Testis (tissue), 3 donors: ENCODE results near the gene STOML3. TPM values are rescaled to one million over a fixed set of nuclear protein-coding genes. Genes with fewer than 3 reads are reported as not detected.
A peak's percentile ranks its signal among the peaks of the same experiment; 100 is the strongest.

ENCODE experiments used
- DNase-seq: peaks from one replicate; pipeline ENCODE4 v3.0.0-alpha.2; 2019
- H3K27ac ChIP-seq, 2 donors: fragments of 200-600 bp; sonication (generic); one replicate each; pipeline ENCODE4 v1.5.1; 2019
- H3K27me3 ChIP-seq: fragments of 200-600 bp; sonication (generic); one replicate; pipeline ENCODE4 v1.5.1; 2019
- H3K36me3 ChIP-seq: fragments of 200-600 bp; sonication (generic); one replicate; pipeline ENCODE4 v1.5.1; 2017; ENCODE audit warnings: low read depth; ENCODE audit errors: missing control alignments
- H3K4me1 ChIP-seq: fragments of 200-600 bp; sonication (generic); one replicate; pipeline ENCODE4 v1.5.1; 2019
- H3K4me3 ChIP-seq, 2 donors: fragments of 200-600 bp; sonication (generic); one replicate each; pipeline ENCODE4 v1.5.1; 2017 to 2019
- H3K9me3 ChIP-seq: fragments of 200-600 bp; sonication (generic); one replicate; pipeline ENCODE4 v1.5.1; 2017
- POLR2A ChIP-seq: fragments of 450-650 bp; IDR thresholded peaks from one replicate; pipeline ENCODE4 v1.6.1; 2017; ENCODE audit warnings: antibody characterized with exemption, mild to moderate bottlenecking, moderate library complexity
- WGBS, 2 donors: methylation state at CpG; one replicate each; pipeline ENCODE4 v1.1.5; 2018; 5-methylcytosine and 5-hydroxymethylcytosine counted together
- intact Hi-C: fragments of 100-400 bp; cut with DNase I; formaldehyde crosslinking; loops from one replicate; pipeline ENCODE4 v1.15.1; 2023; ENCODE audit warnings: low total_unique reads
- polyA plus RNA-seq: library from polyadenylated mRNA; stranded (reverse); fragments of 350-450 nt; fragmentation: Illumina TruSeq; extraction: RNeasy Lipid Tissue Mini Kit (QIAGEN cat#74804); gene quantifications from one replicate; pipeline ENCODE4 v1.2.3, GENCODE V29; 2014; ENCODE audit warnings: low read depth, low replicate concordance; ENCODE audit not compliant: insufficient read depth
- total RNA-seq, 2 donors: library from RNA; depleted of rRNA; stranded (reverse); fragments of >200 nt; gene quantifications; one replicate each; pipeline ENCODE4 v1.2.3, GENCODE V29; 2016
- TF ChIP-seq, protein P1 (sequence below), 3 experiments: fragments of 450-650 bp in 2 of 3; fragments of 200-600 bp in 1 of 3; sonication (generic) in 1 of 3; IDR thresholded peaks; one replicate each; pipeline ENCODE4 v1.5.1; 2016 to 2019; ENCODE audit warnings: antibody characterized with exemption in 3 of 3, mild to moderate bottlenecking in 2 of 3, moderate library complexity in 1 of 3

The STOML3 gene
- total and polyA plus RNA-seq, 3 donors from 2014 or later = 0.12 to 0.91 TPM; not detected in 1

- Histone ChIP-seq H3K36me3 (no peaks in the 10 kb centered on the region), H3K27ac (peak within 1 kb of the TSS; percentile 57 to 87), H3K4me1 (peaks cover 22% of the 10 kb centered on the region), H3K4me3 (peak within 1 kb of the TSS; percentile 68 to 79), H3K27me3 (no peaks in the 10 kb centered on the region), H3K9me3 (no peaks in the 10 kb centered on the region)
- DNase-seq = peak; percentile 98
- no peak for TF ChIP-seq POLR2A
- TF ChIP-seq, protein P1, sequence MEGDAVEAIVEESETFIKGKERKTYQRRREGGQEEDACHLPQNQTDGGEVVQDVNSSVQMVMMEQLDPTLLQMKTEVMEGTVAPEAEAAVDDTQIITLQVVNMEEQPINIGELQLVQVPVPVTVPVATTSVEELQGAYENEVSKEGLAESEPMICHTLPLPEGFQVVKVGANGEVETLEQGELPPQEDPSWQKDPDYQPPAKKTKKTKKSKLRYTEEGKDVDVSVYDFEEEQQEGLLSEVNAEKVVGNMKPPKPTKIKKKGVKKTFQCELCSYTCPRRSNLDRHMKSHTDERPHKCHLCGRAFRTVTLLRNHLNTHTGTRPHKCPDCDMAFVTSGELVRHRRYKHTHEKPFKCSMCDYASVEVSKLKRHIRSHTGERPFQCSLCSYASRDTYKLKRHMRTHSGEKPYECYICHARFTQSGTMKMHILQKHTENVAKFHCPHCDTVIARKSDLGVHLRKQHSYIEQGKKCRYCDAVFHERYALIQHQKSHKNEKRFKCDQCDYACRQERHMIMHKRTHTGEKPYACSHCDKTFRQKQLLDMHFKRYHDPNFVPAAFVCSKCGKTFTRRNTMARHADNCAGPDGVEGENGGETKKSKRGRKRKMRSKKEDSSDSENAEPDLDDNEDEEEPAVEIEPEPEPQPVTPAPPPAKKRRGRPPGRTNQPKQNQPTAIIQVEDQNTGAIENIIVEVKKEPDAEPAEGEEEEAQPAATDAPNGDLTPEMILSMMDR (IDR thresholded peaks at IDR 0.05) = peak in 2 of 3 experiments; percentile 35 to 40
- WGBS, 2 donors = 0 to 1% methylated on average over 19 to 33 of the region's 41 CpGs
- intact Hi-C loops = no loop called here
Observed at GRCh38 chr13:39037880-39038568, 47.4 kb upstream of the STOML3 start, which contains the start of the genes NHLRC3 and PROSER1. Gene NHLRC3 (plus strand): TSS chr13:39038456. CDS start chr13:39038640, 184 bp downstream. Gene PROSER1 (minus strand): TSS chr13:39038089. CDS start chr13:39037242, 847 bp downstream.

GRCh38 chr13:39037410-39037879 lies 46.8 kb upstream of the STOML3 start:
- Histone ChIP-seq H3K27me3 (no peaks in the 10 kb centered on the region), H3K9me3 (no peaks in the 10 kb centered on the region), H3K36me3 (no peaks in the 10 kb centered on the region), H3K4me1 (peaks cover 22% of the 10 kb centered on the region), H3K27ac (peak overlapping the region; percentile 57 to 87), H3K4me3 (peak overlapping the region; percentile 68 to 79)
- WGBS, 2 donors = 0 to 1% methylated on average over 7 to 32 of the region's 39 CpGs
- TF ChIP-seq POLR2A = no peak
- TF ChIP-seq, protein P1 (IDR thresholded peaks at IDR 0.05) = no peak
- DNase-seq = no peak
- intact Hi-C loops = no loop called here

GRCh38 chr13:39036212-39036611 lies 45.6 kb upstream of the STOML3 start:
- Histone ChIP-seq H3K27ac (no peak overlapping the region), H3K4me3 (peak overlapping the region; percentile 68 to 79), H3K4me1 (peaks cover 22% of the 10 kb centered on the region), H3K27me3 (no peaks in the 10 kb centered on the region), H3K9me3 (no peaks in the 10 kb centered on the region), H3K36me3 (no peaks in the 10 kb centered on the region)
- 0 to 1% methylated on average over 9 of the region's 9 CpGs for WGBS, 2 donors
- no peak for DNase-seq
- intact Hi-C loops = no loop called here
- no peak for TF ChIP-seq POLR2A
- TF ChIP-seq, protein P1 (IDR thresholded peaks at IDR 0.05) = no peak

DNA sequence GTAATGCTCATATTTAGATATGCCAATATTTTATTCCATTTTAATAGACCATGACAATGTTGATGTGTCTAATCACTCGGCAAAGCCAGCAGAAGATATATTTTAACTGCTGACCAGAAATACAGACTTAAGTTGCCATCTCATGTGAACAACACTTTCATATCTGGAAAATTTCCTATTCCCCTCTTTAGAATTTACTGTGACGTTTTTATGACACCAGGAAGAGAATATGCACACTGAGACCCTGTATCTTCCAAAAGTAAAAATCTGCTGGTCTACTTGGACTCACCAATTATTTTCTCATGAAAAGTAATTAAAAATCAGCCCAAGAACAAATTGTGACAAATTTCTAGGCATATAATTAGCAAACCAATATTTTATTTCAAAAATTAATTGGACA lies 45.2 kb upstream of the STOML3 start:
- peak overlapping the region in 1 of 2 donors; percentile 68 for H3K4me3 ChIP-seq
- no peak overlapping the region for H3K27ac ChIP-seq
- peaks cover 22% of the 10 kb centered on the region for H3K4me1 ChIP-seq
- H3K9me3 ChIP-seq = no peaks in the 10 kb centered on the region
- TF ChIP-seq, protein P1 (IDR thresholded peaks at IDR 0.05) = no peak
- no peak for TF ChIP-seq POLR2A
- no peaks in the 10 kb centered on the region for H3K27me3 ChIP-seq
- no peaks in the 10 kb centered on the region for H3K36me3 ChIP-seq
- DNase-seq = no peak
- intact Hi-C loops = no loop called here
- 16 to 24% methylated on average over 2 of the region's 2 CpGs for WGBS, 2 donors
